GM23338 (cell line): ENCODE data around the gene SLC50A1. TPM values are rescaled to one million over a fixed set of nuclear protein-coding genes. Genes with fewer than 3 reads are reported as not detected.

Source experiments
- ATAC-seq: fragments of 200-7000 bp; cut with Tn5 transposase; 3 replicates; pipeline ENCODE4 v1.9.1; 2020
- DNase-seq: peaks from one replicate; pipeline ENCODE4 v3.0.0-alpha.2; 2015; ENCODE audit warnings: low spot score
- H2AFZ ChIP-seq: fragments of 200-600 bp; sonication (generic); 2 replicates; pipeline ENCODE4 v1.8.0; 2016; ENCODE audit warnings: antibody characterized with exemption, mild to moderate bottlenecking, moderate library complexity
- H3F3A ChIP-seq: fragments of 200-600 bp; sonication (generic); replicated peaks from 2 replicates; pipeline ENCODE4 v1.8.0; 2017; ENCODE audit warnings: antibody characterized with exemption, mixed run types, low read depth
- H3K27ac ChIP-seq: fragments of 200-600 bp; sonication (generic); 2 replicates; pipeline ENCODE4 v1.6.1; 2016; ENCODE audit warnings: low read depth
- H3K27me3 ChIP-seq: fragments of 200-600 bp; sonication (generic); 2 replicates; pipeline ENCODE4 v1.8.0; 2016; ENCODE audit warnings: mild to moderate bottlenecking, mixed run types, moderate library complexity; ENCODE audit not compliant: insufficient read depth
- H3K36me3 ChIP-seq: fragments of 200-600 bp; sonication (generic); 2 replicates; pipeline ENCODE4 v1.8.0; 2016; ENCODE audit warnings: mild to moderate bottlenecking; ENCODE audit not compliant: insufficient read depth
- H3K4me1 ChIP-seq: fragments of 200-600 bp; sonication (generic); 2 replicates; pipeline ENCODE4 v1.8.0; 2016; ENCODE audit warnings: mild to moderate bottlenecking, moderate library complexity; ENCODE audit not compliant: insufficient read depth
- H3K4me2 ChIP-seq: fragments of 200-600 bp; sonication (generic); 2 replicates; pipeline ENCODE4 v1.7.1; 2017; ENCODE audit warnings: mixed run types
- H3K4me3 ChIP-seq: fragments of 200-600 bp; sonication (generic); 2 replicates; pipeline ENCODE4 v1.6.1; 2016; ENCODE audit warnings: mixed run types
- H3K79me2 ChIP-seq: fragments of 200-600 bp; sonication (generic); replicated peaks from 2 replicates; pipeline ENCODE4 v1.8.0; 2017; ENCODE audit warnings: mild to moderate bottlenecking; ENCODE audit not compliant: insufficient read depth
- H3K9me2 ChIP-seq: fragments of 200-600 bp; sonication (generic); 2 replicates; pipeline ENCODE4 v1.8.0; 2017; ENCODE audit not compliant: insufficient read depth
- H4K20me1 ChIP-seq: fragments of 200-600 bp; sonication (generic); replicated peaks from 2 replicates; pipeline ENCODE4 v1.8.0; 2017; ENCODE audit warnings: mild to moderate bottlenecking; ENCODE audit not compliant: insufficient read depth
- H3K27ac Mint-ChIP-seq: 2 replicates; pipeline ENCODE4 v1.8.0; 2020; ENCODE audit warnings: inconsistent platforms, mild to moderate bottlenecking, moderate library complexity, mixed read lengths
- H3K27me3 Mint-ChIP-seq: 3 replicates; pipeline ENCODE4 v1.8.0; 2022; ENCODE audit warnings: low read depth, mild to moderate bottlenecking, moderate library complexity, mixed read lengths, inconsistent platforms; ENCODE audit not compliant: insufficient read depth, poor library complexity
- H3K36me3 Mint-ChIP-seq: 3 replicates; pipeline ENCODE4 v1.8.0; 2021; ENCODE audit warnings: low read depth, mild to moderate bottlenecking, inconsistent platforms, moderate library complexity, mixed read lengths
- H3K4me1 Mint-ChIP-seq: 3 replicates; pipeline ENCODE4 v1.8.0; 2020; ENCODE audit warnings: mild to moderate bottlenecking, inconsistent platforms, mixed read lengths
- H3K4me3 Mint-ChIP-seq: 3 replicates; pipeline ENCODE4 v1.8.0; 2021; ENCODE audit warnings: moderate library complexity, mild to moderate bottlenecking, inconsistent platforms, mixed read lengths
- H3K9me3 Mint-ChIP-seq: 3 replicates; pipeline ENCODE4 v1.8.0; 2020; ENCODE audit warnings: moderate library complexity, mild to moderate bottlenecking, inconsistent platforms, mixed read lengths
- CREB1 ChIP-seq: fragments of 250-450 bp; sonication (Bioruptor Pico); IDR thresholded peaks from 2 replicates; pipeline ENCODE4 v1.5.0; 2020; ENCODE audit warnings: low read depth, mild to moderate bottlenecking, moderate library complexity
- EZH2 ChIP-seq: fragments of 200-600 bp; sonication (generic); IDR thresholded peaks from one replicate; pipeline ENCODE4 v1.8.0; 2017; ENCODE audit warnings: antibody characterized with exemption, mild to moderate bottlenecking, low read depth; ENCODE audit not compliant: unreplicated experiment
- EZH2phosphoT487 ChIP-seq: fragments of 200-600 bp; sonication (generic); IDR thresholded peaks from one replicate; pipeline ENCODE4 v1.8.1; 2018; ENCODE audit warnings: antibody characterized with exemption; ENCODE audit not compliant: unreplicated experiment
- JUNB ChIP-seq: IDR thresholded peaks from one replicate; pipeline ENCODE4 v1.6.1; 2016; ENCODE audit warnings: antibody characterized with exemption; ENCODE audit not compliant: unreplicated experiment
- NANOG ChIP-seq: IDR thresholded peaks from 2 replicates; pipeline ENCODE4 v1.6.1; 2016; ENCODE audit warnings: antibody characterized with exemption, borderline replicate concordance
- POLR2AphosphoS5 ChIP-seq: IDR thresholded peaks from 2 replicates; pipeline ENCODE4 v1.6.1; 2016; ENCODE audit warnings: antibody characterized with exemption, low read depth
- REST ChIP-seq: IDR thresholded peaks from one replicate; pipeline ENCODE4 v1.6.1; 2018; ENCODE audit warnings: antibody characterized with exemption; ENCODE audit not compliant: unreplicated experiment
- ZNF331 ChIP-seq: fragments of 250-450 bp; sonication (Bioruptor Pico); IDR thresholded peaks from 2 replicates; pipeline ENCODE4 v1.5.0; 2020; ENCODE audit warnings: low read depth, mild to moderate bottlenecking, moderate library complexity
- polyA plus RNA-seq: library from polyadenylated mRNA; unstranded; fragments of >200 nt; fragmentation: Nextera tagmentation; extraction: Ambion mirVana; gene quantifications from 2 replicates; pipeline ENCODE4 v1.2.1, GENCODE V29; 2016
- total RNA-seq: library from RNA; depleted of rRNA; stranded (reverse); fragments of >200 nt; shearing (Covaris generic); gene quantifications from 2 replicates; pipeline ENCODE4 v1.2.3, GENCODE V29; 2014

SLC50A1 gene
- total and polyA plus RNA-seq, 2 experiments from 2014 or later: 30.0 to 63.9 TPM

- H3K9me3 Mint-ChIP-seq: no peaks in the 10 kb centered on the region
- Histone ChIP-seq H3K9me2 (no peaks in the 10 kb centered on the region), H3F3A (peaks cover 13% of the 10 kb centered on the region), H3K4me2 (peak overlapping the region; percentile 95), H3K27me3 (peaks cover 78% of the 10 kb centered on the region), H2AFZ (no peak overlapping the region), H3K4me1 (peaks cover 41% of the 10 kb centered on the region), H3K36me3 (no peaks in the 10 kb centered on the region), H3K4me3 (peak overlapping the region; percentile 72; the same call in 1 of the 2 replicates), H3K79me2 (no peaks in the 10 kb centered on the region), H3K27ac (no peak overlapping the region), H4K20me1 (no peaks in the 10 kb centered on the region)
- TF ChIP-seq NANOG (no peak), ZNF331 (CRISPR knock-in tag) (no peak), CREB1 (CRISPR knock-in tag) (no peak), EZH2phosphoT487 (no peak), POLR2AphosphoS5 (no peak), REST (no peak)
- peaks cover 46% of the 10 kb centered on the region for H3K4me1 Mint-ChIP-seq
- no peaks in the 10 kb centered on the region for H3K36me3 Mint-ChIP-seq
- peak overlapping the region; percentile 54; the same call in 2 of the 3 replicates for H3K4me3 Mint-ChIP-seq
- ATAC-seq: no peak
- H3K27ac Mint-ChIP-seq: no peak overlapping the region; the same call in 1 of the 2 replicates
- H3K27me3 Mint-ChIP-seq: peaks cover 71% of the 10 kb centered on the region
- DNase-seq: peak; percentile 78
These were observed 10.9 kb upstream of the SLC50A1 start for GRCh38 chr1:155124503-155125463.

GRCh38 chr1:155125511-155125945 is 10.1 kb upstream of the SLC50A1 start:
- Histone ChIP-seq H4K20me1 (no peaks in the 10 kb centered on the region), H3K4me1 (peaks cover 48% of the 10 kb centered on the region), H3K4me3 (peak overlapping the region; percentile 72), H2AFZ (peak overlapping the region; percentile 94), H3F3A (peaks cover 13% of the 10 kb centered on the region), H3K27me3 (peaks cover 77% of the 10 kb centered on the region), H3K36me3 (no peaks in the 10 kb centered on the region), H3K27ac (no peak overlapping the region), H3K4me2 (peak overlapping the region; percentile 95), H3K79me2 (no peaks in the 10 kb centered on the region), H3K9me2 (no peaks in the 10 kb centered on the region)
- TF ChIP-seq EZH2: peak; percentile 86
- TF ChIP-seq EZH2phosphoT487: peak; percentile 47
- TF ChIP-seq JUNB: no peak
- Mint-ChIP-seq H3K27ac (no peak overlapping the region), H3K36me3 (no peaks in the 10 kb centered on the region; the same call in 2 of the 3 replicates), H3K4me3 (peak overlapping the region; percentile 70), H3K4me1 (peaks cover 53% of the 10 kb centered on the region), H3K27me3 (peaks cover 73% of the 10 kb centered on the region), H3K9me3 (no peaks in the 10 kb centered on the region)
- DNase-seq: peak; percentile 58
- ATAC-seq: peak; percentile 1; the same call in 1 of the 3 replicates
